Measurements from ENCODE around the gene CDKN2C.

DNA sequence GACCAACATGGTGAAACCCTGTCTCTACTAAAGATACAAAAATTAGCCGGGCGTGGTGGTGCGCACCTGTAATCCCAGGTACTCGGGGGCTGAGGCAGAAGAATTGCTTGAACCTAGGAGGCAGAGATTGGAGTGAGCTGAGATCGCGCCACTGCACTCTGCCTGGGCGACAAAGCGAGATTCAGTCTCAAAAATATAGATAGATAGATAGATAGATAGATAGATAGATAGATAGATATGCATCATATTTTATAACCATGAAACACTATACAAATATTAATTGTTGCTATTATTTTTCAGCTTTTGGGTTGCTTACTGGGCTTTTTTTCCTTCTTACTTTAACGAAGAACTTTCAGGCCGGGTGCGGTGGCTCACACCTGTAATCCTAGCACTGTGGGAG lies 5.2 kb upstream of the CDKN2C start:
- no peak for TF ChIP-seq POLR2A (IDR thresholded peaks at IDR 0.05)
- TF ChIP-seq, protein P1, sequence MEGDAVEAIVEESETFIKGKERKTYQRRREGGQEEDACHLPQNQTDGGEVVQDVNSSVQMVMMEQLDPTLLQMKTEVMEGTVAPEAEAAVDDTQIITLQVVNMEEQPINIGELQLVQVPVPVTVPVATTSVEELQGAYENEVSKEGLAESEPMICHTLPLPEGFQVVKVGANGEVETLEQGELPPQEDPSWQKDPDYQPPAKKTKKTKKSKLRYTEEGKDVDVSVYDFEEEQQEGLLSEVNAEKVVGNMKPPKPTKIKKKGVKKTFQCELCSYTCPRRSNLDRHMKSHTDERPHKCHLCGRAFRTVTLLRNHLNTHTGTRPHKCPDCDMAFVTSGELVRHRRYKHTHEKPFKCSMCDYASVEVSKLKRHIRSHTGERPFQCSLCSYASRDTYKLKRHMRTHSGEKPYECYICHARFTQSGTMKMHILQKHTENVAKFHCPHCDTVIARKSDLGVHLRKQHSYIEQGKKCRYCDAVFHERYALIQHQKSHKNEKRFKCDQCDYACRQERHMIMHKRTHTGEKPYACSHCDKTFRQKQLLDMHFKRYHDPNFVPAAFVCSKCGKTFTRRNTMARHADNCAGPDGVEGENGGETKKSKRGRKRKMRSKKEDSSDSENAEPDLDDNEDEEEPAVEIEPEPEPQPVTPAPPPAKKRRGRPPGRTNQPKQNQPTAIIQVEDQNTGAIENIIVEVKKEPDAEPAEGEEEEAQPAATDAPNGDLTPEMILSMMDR (IDR thresholded peaks at IDR 0.05): no peak

Measured in adrenal gland (tissue), 5 donors.